DND-41 (cell line): ENCODE measurements around the gene CIART.
A peak's percentile ranks its signal among the peaks of the same experiment; 100 is the strongest.

Experiments
- ATAC-seq: fragments of 200-7000 bp; cut with Tn5 transposase; 3 replicates; pipeline ENCODE4 v1.9.1; 2021; ENCODE audit warnings: low read depth; ENCODE audit not compliant: insufficient read depth
- DNase-seq: peaks from one replicate; pipeline ENCODE4 v3.0.0-alpha.2; 2020
- H2AFZ ChIP-seq: 2 replicates; pipeline ENCODE4 v1.6.0; 2012; ENCODE audit warnings: low read depth, low read length
- H3K27ac ChIP-seq: 2 replicates; pipeline ENCODE4 v1.5.1; 2012; ENCODE audit warnings: low read length, inconsistent platforms
- H3K27me3 ChIP-seq: fragments of 200-600 bp; sonication (generic); 2 replicates; pipeline ENCODE4 v1.6.0; 2012; ENCODE audit warnings: low read length, mild to moderate bottlenecking, inconsistent platforms; ENCODE audit not compliant: insufficient read depth, poor library complexity
- H3K36me3 ChIP-seq: 2 replicates; pipeline ENCODE4 v1.5.1; 2012; ENCODE audit warnings: low read length, inconsistent platforms; ENCODE audit not compliant: insufficient read depth
- H3K4me1 ChIP-seq: 2 replicates; pipeline ENCODE4 v1.5.1; 2012; ENCODE audit warnings: mild to moderate bottlenecking, low read length; ENCODE audit not compliant: insufficient read depth
- H3K4me2 ChIP-seq: 2 replicates; pipeline ENCODE4 v1.6.0; 2012; ENCODE audit warnings: mild to moderate bottlenecking, moderate library complexity, low read length, inconsistent platforms; ENCODE audit not compliant: insufficient read depth
- H3K4me3 ChIP-seq, 2 experiments: fragments of 200-600 bp in 1 of 2; shearing (Covaris generic) in 1 of 2; 2 replicates each; pipeline ENCODE4 v1.5.1; 2012 to 2016; ENCODE audit warnings: inconsistent platforms in 2 of 2, low read length in 2 of 2, mild to moderate bottlenecking in 2 of 2, low read depth in 1 of 2, moderate library complexity in 1 of 2
- H3K79me2 ChIP-seq: 2 replicates; pipeline ENCODE4 v1.6.0; 2012; ENCODE audit warnings: low read length, inconsistent platforms; ENCODE audit not compliant: insufficient read depth
- H3K9ac ChIP-seq: 2 replicates; pipeline ENCODE4 v1.6.0; 2012; ENCODE audit warnings: low read depth, mild to moderate bottlenecking, inconsistent platforms, low read length, moderate library complexity
- H3K9me3 ChIP-seq: 2 replicates; pipeline ENCODE4 v1.5.1; 2012; ENCODE audit warnings: low read length, moderate library complexity, mild to moderate bottlenecking, inconsistent platforms; ENCODE audit not compliant: insufficient read depth, severe bottlenecking
- H4K20me1 ChIP-seq: 2 replicates; pipeline ENCODE4 v1.6.0; 2012; ENCODE audit warnings: low read length; ENCODE audit not compliant: insufficient read depth
- EZH2 ChIP-seq: IDR thresholded peaks from 3 replicates; pipeline ENCODE4 v1.6.1; 2012; ENCODE audit warnings: borderline replicate concordance, low read depth, mild to moderate bottlenecking, moderate library complexity, low read length, inconsistent platforms; ENCODE audit not compliant: severe bottlenecking
- TF ChIP-seq, protein P1 (sequence below): IDR thresholded peaks from 2 replicates; pipeline ENCODE4 v1.5.1; 2012; ENCODE audit warnings: borderline replicate concordance, low read length, moderate library complexity, mild to moderate bottlenecking; ENCODE audit not compliant: poor library complexity, severe bottlenecking; ENCODE audit errors: extremely low read depth

CIART gene

DNA sequence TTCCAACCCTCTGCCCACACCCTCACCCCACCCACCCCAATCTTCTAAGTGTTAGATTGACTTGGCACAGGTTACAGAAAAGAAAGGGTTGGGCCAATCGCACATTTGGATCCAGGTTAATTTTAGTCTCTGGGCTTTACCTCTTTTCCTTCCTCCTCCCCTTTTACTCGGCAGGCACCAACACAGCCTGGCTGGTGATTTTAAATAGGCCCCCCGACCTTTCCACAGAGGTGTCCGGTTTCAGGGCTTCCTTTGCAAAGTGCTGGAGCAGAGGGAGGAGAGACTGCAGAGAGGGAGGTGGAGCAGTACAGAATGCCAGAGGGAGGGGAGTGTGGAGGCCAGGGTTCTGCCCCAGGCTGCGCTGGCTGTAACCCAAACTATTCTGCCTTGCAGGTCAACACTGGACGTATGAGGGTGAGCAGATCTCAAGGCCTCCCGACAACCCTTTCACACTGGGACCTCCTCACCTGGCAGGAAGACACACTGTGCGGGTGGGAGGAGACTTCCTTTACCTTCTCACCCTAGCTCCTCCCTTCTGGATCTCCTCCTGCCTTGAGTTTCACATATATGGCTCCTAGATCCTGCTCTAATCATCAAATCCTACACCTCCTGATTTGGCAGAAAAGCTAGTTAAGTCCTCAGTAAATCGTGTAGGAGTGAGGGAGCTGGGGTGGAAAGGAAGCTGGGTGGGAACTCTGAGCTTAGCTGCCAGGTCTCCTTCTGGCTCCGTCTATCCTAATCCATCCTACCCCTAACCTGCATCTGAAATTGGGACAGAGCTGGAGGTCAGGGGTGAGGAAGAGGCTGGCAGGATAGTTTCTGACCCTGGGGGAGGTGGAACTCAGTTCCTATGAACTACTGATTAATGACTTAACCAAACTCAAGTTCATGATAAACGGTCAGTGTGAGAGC, 22.3 kb upstream of the CIART start:
- DNase-seq = no peak
- H3K4me3 ChIP-seq = no peak overlapping the region
- H3K27ac ChIP-seq = no peak overlapping the region
- no peaks in the 10 kb centered on the region for H4K20me1 ChIP-seq
- no peak overlapping the region for H3K9ac ChIP-seq
- H2AFZ ChIP-seq = no peak overlapping the region
- no peaks in the 10 kb centered on the region for H3K79me2 ChIP-seq
- no peak for TF ChIP-seq EZH2
- TF ChIP-seq, protein P1, sequence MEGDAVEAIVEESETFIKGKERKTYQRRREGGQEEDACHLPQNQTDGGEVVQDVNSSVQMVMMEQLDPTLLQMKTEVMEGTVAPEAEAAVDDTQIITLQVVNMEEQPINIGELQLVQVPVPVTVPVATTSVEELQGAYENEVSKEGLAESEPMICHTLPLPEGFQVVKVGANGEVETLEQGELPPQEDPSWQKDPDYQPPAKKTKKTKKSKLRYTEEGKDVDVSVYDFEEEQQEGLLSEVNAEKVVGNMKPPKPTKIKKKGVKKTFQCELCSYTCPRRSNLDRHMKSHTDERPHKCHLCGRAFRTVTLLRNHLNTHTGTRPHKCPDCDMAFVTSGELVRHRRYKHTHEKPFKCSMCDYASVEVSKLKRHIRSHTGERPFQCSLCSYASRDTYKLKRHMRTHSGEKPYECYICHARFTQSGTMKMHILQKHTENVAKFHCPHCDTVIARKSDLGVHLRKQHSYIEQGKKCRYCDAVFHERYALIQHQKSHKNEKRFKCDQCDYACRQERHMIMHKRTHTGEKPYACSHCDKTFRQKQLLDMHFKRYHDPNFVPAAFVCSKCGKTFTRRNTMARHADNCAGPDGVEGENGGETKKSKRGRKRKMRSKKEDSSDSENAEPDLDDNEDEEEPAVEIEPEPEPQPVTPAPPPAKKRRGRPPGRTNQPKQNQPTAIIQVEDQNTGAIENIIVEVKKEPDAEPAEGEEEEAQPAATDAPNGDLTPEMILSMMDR = no peak
- H3K36me3 ChIP-seq = peaks cover 6% of the 10 kb centered on the region; the same call in 1 of the 2 replicates
- peaks cover 34% of the 10 kb centered on the region for H3K27me3 ChIP-seq
- H3K9me3 ChIP-seq = no peaks in the 10 kb centered on the region
- no peak for ATAC-seq
- H3K4me1 ChIP-seq = peaks cover 7% of the 10 kb centered on the region
- no peak overlapping the region for H3K4me2 ChIP-seq

DNA sequence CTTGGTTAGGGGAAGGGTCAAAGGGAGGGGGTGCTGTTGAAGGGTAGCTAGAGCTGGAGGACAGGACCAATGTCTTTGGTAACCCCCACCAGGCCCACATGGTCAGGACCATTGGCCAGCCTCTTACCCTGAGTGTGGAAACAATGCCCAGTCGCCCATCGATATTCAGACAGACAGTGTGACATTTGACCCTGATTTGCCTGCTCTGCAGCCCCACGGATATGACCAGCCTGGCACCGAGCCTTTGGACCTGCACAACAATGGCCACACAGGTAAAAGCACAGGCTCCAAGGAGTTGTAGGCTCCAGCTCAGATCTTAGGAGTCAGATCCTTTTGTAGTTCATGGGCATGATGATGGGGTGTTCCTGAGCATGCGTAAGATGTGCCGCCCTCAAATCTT, 21.0 kb upstream of the CIART start:
- Histone ChIP-seq H3K27ac (no peak overlapping the region), H3K4me3 (no peak overlapping the region), H3K27me3 (peaks cover 32% of the 10 kb centered on the region), H3K9ac (no peak overlapping the region), H3K4me1 (no peaks in the 10 kb centered on the region), H3K79me2 (peaks cover 3% of the 10 kb centered on the region; the same call in 1 of the 2 replicates), H3K36me3 (peaks cover 20% of the 10 kb centered on the region), H2AFZ (no peak overlapping the region), H3K9me3 (no peaks in the 10 kb centered on the region), H4K20me1 (no peaks in the 10 kb centered on the region), H3K4me2 (no peak overlapping the region)
- no peak for TF ChIP-seq EZH2
- TF ChIP-seq, protein P1 = no peak
- ATAC-seq (no peak), DNase-seq (no peak)

DNA sequence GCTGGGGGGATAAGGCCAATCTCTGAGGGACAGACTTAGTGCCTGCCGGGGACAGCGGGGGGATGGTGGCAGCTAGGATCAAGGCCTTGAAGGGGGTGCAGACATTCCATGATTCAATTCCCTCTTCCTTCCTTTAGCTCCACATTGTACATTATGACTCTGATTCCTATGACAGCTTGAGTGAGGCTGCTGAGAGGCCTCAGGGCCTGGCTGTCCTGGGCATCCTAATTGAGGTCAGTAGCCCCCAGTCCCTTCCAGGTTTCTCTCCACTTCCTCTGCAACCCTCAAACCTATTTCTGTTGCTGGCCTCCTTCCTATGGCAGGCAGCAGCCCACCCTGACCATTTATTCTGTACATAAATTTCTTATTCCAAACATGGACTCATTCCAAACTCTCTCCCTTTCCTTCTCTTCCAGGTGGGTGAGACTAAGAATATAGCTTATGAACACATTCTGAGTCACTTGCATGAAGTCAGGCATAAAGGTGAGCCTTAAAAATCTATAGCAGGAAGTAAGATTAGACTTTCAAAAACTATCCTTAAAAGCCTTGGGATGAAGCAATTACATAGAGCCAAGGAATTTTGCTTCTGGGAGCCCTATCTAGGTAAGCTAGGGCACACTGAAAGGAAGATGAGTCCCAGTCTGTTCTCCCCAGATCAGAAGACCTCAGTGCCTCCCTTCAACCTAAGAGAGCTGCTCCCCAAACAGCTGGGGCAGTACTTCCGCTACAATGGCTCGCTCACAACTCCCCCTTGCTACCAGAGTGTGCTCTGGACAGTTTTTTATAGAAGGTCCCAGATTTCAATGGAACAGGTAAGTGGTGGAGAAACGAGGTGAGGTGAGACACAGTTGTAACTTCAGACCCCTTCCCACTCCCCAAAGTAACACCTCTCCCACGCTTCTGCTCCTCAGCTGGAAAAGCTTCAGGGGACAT, 19.7 kb upstream of the CIART start:
- Histone ChIP-seq H3K79me2 (peaks cover 11% of the 10 kb centered on the region), H3K9ac (no peak overlapping the region), H3K27me3 (peaks cover 20% of the 10 kb centered on the region), H3K9me3 (no peaks in the 10 kb centered on the region), H3K4me2 (no peak overlapping the region), H2AFZ (no peak overlapping the region), H3K4me1 (peaks cover 8% of the 10 kb centered on the region), H4K20me1 (peaks cover 5% of the 10 kb centered on the region; the same call in 1 of the 2 replicates), H3K36me3 (peaks cover 33% of the 10 kb centered on the region), H3K4me3 (no peak overlapping the region), H3K27ac (no peak overlapping the region)
- ATAC-seq (peak; percentile 33; the same call in 2 of the 3 replicates), DNase-seq (no peak)
- TF ChIP-seq, protein P1 = no peak
- no peak for TF ChIP-seq EZH2
